Testis (tissue), 2 donors: ENCODE measurements around the gene USP19.

ENCODE experiments used
- CTCF ChIP-seq, 3 experiments: fragments of 450-650 bp in 2 of 3; fragments of 200-600 bp in 1 of 3; sonication (generic) in 1 of 3; IDR thresholded peaks; one replicate each; pipeline ENCODE4 v1.5.1; 2016 to 2019; ENCODE audit warnings: antibody characterized with exemption in 3 of 3, mild to moderate bottlenecking in 2 of 3, moderate library complexity in 1 of 3
- POLR2A ChIP-seq: fragments of 450-650 bp; IDR thresholded peaks from one replicate; pipeline ENCODE4 v1.6.1; 2017; ENCODE audit warnings: antibody characterized with exemption, mild to moderate bottlenecking, moderate library complexity

- TF ChIP-seq CTCF (IDR thresholded peaks at IDR 0.05) (no peak), POLR2A (no peak)
These were observed 14.0 kb upstream of the USP19 start for GRCh38 chr3:49134471-49135265.
